Muscle layer of duodenum (tissue), 2 donors: ENCODE data around the gene TRAPPC12.

Experiments
- H3K27ac ChIP-seq: one replicate; pipeline ENCODE4 v1.7.0; 2013; ENCODE audit warnings: mild to moderate bottlenecking, low read length
- H3K27me3 ChIP-seq: one replicate; pipeline ENCODE4 v1.7.0; 2013; ENCODE audit warnings: low read depth, mild to moderate bottlenecking, control low read depth, low read length
- H3K36me3 ChIP-seq, 2 donors: one replicate each; pipeline ENCODE4 v1.7.0; 2013; ENCODE audit warnings: low read length in 2 of 2, control low read depth in 1 of 2, mild to moderate bottlenecking in 1 of 2; ENCODE audit not compliant: insufficient read depth in 2 of 2, control insufficient read depth in 1 of 2
- H3K4me1 ChIP-seq, 2 donors: one replicate each; pipeline ENCODE4 v1.7.0; 2013; ENCODE audit warnings: low read length in 2 of 2, mild to moderate bottlenecking in 2 of 2, control low read depth in 1 of 2, moderate library complexity in 1 of 2; ENCODE audit not compliant: insufficient read depth in 2 of 2, control insufficient read depth in 1 of 2
- H3K4me3 ChIP-seq, 2 donors: one replicate each; pipeline ENCODE4 v1.7.0; 2013; ENCODE audit warnings: low read length in 2 of 2, low read depth in 1 of 2, mild to moderate bottlenecking in 1 of 2
- H3K9me3 ChIP-seq, 2 donors: one replicate each; pipeline ENCODE4 v1.7.0; 2013; ENCODE audit warnings: low read length in 2 of 2, control low read depth in 1 of 2, mild to moderate bottlenecking in 1 of 2; ENCODE audit not compliant: control insufficient read depth in 1 of 2
- donor health status: healthy.

The TRAPPC12 gene

DNA sequence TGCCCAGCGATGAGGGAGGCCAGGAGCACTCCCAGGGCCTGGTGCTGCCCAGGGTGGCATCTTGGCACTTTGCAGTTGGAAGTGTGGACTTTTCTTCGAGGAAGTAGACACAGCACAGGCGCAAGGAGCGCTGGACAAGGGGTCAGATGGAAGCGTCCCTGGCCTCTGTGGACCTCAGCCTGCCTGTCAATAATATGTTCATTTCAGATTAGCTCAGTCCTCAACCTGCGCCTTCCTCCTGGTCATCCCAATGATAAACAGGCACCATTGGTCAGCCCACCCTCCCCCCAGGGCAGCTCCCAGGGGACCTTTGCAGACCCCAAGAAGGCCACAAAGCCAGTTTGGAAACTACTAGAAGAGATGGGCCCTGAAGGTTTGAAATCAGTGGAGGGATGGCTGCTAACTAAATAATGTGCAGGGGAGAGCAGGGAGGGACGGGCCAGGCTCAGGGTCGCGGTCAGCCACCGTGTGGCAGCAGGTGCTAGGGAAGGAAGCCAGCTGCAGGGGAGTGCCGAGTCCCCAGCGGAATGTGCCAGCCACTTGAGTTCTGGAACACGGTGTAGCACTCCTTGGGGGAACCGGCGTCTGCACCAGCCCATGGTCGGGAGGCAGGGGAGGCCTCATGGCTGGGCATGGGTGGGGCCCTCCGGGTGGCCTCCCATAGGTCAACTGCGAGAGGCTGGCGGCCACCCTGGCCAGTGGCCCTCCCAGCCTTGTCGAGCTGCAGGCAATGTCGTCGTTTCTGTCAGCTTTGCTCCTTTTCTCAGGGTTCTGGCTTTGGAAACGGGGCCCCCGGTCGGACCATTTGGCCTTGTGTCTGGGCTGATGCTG is 79.9 kb downstream of the TRAPPC12 start:
- H3K4me1 ChIP-seq: no peaks in the 10 kb centered on the region
- no peak overlapping the region for H3K4me3 ChIP-seq
- no peaks in the 10 kb centered on the region for H3K27me3 ChIP-seq
- H3K27ac ChIP-seq: no peak overlapping the region
- peaks cover 23 to 54% of the 10 kb centered on the region in 2 donors for H3K36me3 ChIP-seq
- H3K9me3 ChIP-seq: no peaks in the 10 kb centered on the region

GRCh38 chr2:3460156-3460555 is 80.7 kb downstream of the TRAPPC12 start:
- Histone ChIP-seq H3K4me3 (no peak overlapping the region), H3K27ac (no peak overlapping the region), H3K4me1 (no peaks in the 10 kb centered on the region), H3K9me3 (no peaks in the 10 kb centered on the region), H3K36me3 (peaks cover 29 to 54% of the 10 kb centered on the region in 2 donors), H3K27me3 (no peaks in the 10 kb centered on the region)

GRCh38 chr2:3460831-3461800 is 81.6 kb downstream of the TRAPPC12 start:
- peaks cover 34 to 64% of the 10 kb centered on the region in 2 donors for H3K36me3 ChIP-seq
- H3K27ac ChIP-seq: no peak overlapping the region

GRCh38 chr2:3461801-3462492 is 82.5 kb downstream of the TRAPPC12 start:
- Histone ChIP-seq H3K4me3 (no peak overlapping the region), H3K36me3 (peaks cover 35 to 66% of the 10 kb centered on the region in 2 donors), H3K27ac (no peak overlapping the region), H3K27me3 (no peaks in the 10 kb centered on the region), H3K9me3 (no peaks in the 10 kb centered on the region), H3K4me1 (no peaks in the 10 kb centered on the region)

More at GRCh38 chr2:3460831-3461800, 81.6 kb downstream of the TRAPPC12 start:
- Histone ChIP-seq H3K9me3 (no peaks in the 10 kb centered on the region), H3K4me3 (no peak overlapping the region), H3K27me3 (no peaks in the 10 kb centered on the region), H3K4me1 (no peaks in the 10 kb centered on the region)

DNA sequence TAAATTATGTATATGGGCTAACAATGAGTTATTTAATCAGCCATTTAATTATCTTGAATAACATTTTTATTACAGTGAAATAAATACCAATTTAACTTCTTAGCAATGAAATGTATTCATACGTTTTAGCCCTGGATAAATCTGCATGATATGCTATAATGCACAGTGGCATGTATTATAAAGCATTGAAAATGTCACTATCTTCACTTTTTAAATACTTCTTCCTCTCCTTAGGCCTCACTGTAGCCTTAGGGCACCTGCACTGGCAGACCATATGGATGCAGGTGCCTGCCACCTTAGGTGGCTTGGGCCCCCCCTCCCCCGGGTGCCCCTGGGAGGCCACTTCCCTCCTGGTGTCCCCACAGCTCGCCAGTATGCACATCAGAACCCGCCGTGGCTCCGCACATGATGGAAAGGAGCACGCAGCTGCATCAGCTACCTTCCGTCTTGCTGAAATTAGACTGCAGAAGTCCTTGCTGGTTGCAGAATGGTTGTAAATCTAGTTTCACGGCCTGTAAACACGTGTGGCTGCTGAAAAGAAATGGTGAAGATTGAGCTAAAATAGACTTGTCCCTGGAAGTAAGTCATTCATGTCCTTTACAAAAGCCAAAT is 83.1 kb downstream of the TRAPPC12 start:
- H3K4me1 ChIP-seq: no peaks in the 10 kb centered on the region
- H3K27me3 ChIP-seq: no peaks in the 10 kb centered on the region
- H3K27ac ChIP-seq: no peak overlapping the region
- H3K36me3 ChIP-seq: peaks cover 36 to 69% of the 10 kb centered on the region in 2 donors
- H3K4me3 ChIP-seq: no peak overlapping the region
- H3K9me3 ChIP-seq: no peaks in the 10 kb centered on the region

DNA sequence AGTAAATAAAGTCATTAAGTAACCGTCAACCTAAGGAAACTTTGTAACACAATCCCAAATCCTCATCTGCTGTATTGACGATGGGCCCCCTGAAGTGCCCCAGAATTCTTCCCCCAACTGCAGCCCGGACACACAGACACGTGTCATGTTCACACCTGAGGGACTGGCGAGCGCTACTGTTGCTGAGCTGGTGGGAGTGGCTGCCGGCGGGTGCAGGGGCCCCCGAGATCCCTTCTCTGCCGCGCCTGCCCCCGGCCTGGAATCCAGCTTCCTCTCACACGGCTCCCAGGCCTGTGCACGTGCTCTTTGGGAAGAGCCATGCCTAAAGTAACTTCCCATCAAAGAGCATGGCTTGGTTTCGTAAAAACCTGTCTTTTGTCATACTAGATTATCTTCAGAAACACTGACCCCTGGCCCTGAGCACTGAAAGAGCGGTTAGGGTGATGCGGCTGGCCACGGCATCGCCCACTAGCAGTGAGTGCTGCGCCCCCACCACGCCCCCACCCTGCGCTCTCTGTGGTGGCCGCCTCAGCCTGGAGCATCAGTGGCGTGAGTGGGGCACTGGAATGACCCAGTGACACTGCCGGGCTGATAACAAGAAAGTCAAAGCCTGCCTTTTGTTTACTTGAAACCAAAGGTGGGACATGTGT is 83.8 kb downstream of the TRAPPC12 start:
- H3K36me3 ChIP-seq: peaks cover 38 to 69% of the 10 kb centered on the region in 2 donors
- H3K4me1 ChIP-seq: no peaks in the 10 kb centered on the region
- H3K27ac ChIP-seq: no peak overlapping the region
- no peak overlapping the region for H3K4me3 ChIP-seq
- H3K27me3 ChIP-seq: no peaks in the 10 kb centered on the region
- H3K9me3 ChIP-seq: no peaks in the 10 kb centered on the region

- no peak overlapping the region for H3K4me3 ChIP-seq
- peaks cover 37 to 69% of the 10 kb centered on the region in 2 donors for H3K36me3 ChIP-seq
- H3K27me3 ChIP-seq: no peaks in the 10 kb centered on the region
- no peaks in the 10 kb centered on the region for H3K4me1 ChIP-seq
- no peaks in the 10 kb centered on the region for H3K9me3 ChIP-seq
- H3K27ac ChIP-seq: no peak overlapping the region
These were observed 84.5 kb downstream of the TRAPPC12 start for GRCh38 chr2:3463944-3464343.

DNA sequence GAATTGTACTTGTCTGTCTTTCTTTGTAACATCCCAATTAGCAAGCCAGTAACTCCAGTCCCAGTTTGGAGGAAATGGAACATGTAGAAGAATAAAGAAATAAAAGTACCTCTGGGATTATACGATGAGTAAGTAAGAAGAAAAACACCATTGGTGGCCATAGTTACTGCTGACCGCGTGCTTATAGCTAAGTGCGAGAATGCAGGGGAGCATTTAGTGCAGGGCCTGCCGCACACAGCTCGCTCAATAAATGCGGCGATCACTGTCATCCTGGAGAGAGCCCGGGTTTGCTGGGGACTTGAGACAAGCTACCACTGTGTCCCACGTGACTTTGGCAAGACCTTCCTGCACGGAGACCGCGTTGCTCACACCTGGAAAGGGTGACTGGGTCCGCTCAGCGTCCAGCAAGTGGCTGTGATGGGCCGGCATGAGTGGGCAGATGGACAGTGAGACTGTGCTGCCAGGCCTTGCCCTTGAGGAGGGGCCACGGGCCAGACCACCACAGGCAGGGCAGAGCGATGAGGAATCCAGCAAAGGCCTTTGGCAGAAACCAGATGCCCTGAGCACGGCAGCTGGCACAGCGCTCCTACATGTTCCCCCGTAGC is 85.0 kb downstream of the TRAPPC12 start:
- Histone ChIP-seq H3K4me1 (peaks cover 0 to 2% of the 10 kb centered on the region in 2 donors), H3K27ac (no peak overlapping the region), H3K4me3 (no peak overlapping the region), H3K27me3 (no peaks in the 10 kb centered on the region), H3K9me3 (no peaks in the 10 kb centered on the region), H3K36me3 (peaks cover 37 to 65% of the 10 kb centered on the region in 2 donors)

DNA sequence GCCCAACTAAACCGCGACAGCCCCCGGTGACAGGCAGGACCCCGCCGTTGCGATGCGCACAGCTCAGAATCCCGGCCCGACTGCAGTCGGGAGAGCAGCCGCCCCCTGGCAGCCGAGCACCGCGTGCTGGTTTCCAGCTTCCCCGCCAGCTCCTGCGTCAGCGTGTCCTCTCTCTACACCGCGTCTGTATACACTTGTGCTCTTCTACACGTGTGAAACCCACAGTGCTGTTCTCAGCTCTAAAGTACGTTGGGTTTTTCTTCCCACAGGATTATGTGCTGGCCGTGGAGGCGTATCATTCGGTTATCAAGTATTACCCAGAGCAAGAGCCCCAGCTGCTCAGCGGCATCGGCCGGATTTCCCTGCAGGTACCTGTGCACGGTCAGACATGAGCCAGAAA is 85.8 kb downstream of the TRAPPC12 start:
- H3K4me1 ChIP-seq: peaks cover 0 to 10% of the 10 kb centered on the region in 2 donors
- peaks cover 37 to 61% of the 10 kb centered on the region in 2 donors for H3K36me3 ChIP-seq
- no peaks in the 10 kb centered on the region for H3K9me3 ChIP-seq
- H3K4me3 ChIP-seq: no peak overlapping the region
- H3K27me3 ChIP-seq: no peaks in the 10 kb centered on the region
- H3K27ac ChIP-seq: no peak overlapping the region

DNA sequence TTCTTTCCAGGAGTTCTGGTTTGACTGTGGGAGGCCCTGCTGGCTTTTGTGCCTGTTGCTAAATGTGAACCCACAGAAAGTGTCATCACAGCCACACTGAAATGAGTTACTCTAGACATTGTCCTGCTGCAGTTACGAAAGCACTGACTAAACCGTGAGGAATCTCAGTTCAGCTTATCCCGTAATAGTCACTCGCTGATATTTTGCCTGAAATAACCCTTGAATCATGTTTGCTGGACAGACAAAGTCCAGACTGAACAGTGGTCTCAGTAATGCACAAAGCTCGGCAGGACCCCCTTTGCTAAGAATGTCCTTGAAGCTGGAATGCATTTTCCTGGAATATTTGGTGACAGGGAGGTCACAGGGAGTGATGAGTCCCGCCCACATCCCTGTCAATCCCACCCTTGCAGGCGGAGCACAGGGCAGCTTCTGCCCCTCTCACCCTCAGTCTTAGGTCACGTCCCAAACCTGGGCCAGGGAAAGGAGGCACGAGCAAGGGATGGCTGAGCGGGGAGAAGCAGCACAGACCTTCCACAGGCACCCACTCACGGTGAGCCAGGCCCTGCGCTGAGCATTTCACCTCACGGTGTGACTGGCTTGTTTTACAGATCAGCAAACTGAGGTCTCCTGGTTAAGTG is 86.5 kb downstream of the TRAPPC12 start:
- Histone ChIP-seq H3K27me3 (no peaks in the 10 kb centered on the region), H3K4me1 (peaks cover 0 to 15% of the 10 kb centered on the region in 2 donors), H3K36me3 (peaks cover 37 to 61% of the 10 kb centered on the region in 2 donors), H3K9me3 (no peaks in the 10 kb centered on the region), H3K4me3 (no peak overlapping the region), H3K27ac (no peak overlapping the region)
